ENCODE measurements around the gene FIGN. TPM values are rescaled to one million over a fixed set of nuclear protein-coding genes. Genes with fewer than 3 reads are reported as not detected.

The FIGN gene
- total and polyA plus RNA-seq, 2 experiments from 2014 or later: 0.76 to 2.6 TPM

- H3K27ac ChIP-seq: no peak overlapping the region
- no peaks in the 10 kb centered on the region for H3K9me3 ChIP-seq (ENCODE audit: low read depth)
- no peaks in the 10 kb centered on the region for H3K27me3 ChIP-seq (replicated peaks; ENCODE audit: insufficient read depth)
- no peak for DNase-seq
- 85 to 88% methylated on average over 8 of the region's 8 CpGs for whole genome bisulfite sequencing, 2 experiments (ENCODE audit: low coverage in 1 of 2, low lambda C conversion rate in 2 of 2, missing lambda C conversion rate in 2 of 2)
- H3K4me3 ChIP-seq: no peak overlapping the region
- H3K79me2 ChIP-seq (ENCODE audit: insufficient read depth): no peaks in the 10 kb centered on the region
- H3F3A ChIP-seq (ENCODE audit: insufficient read depth): no peaks in the 10 kb centered on the region
- no peaks in the 10 kb centered on the region for H4K20me1 ChIP-seq (ENCODE audit: insufficient read depth)
- in situ Hi-C loops (cut with MboI): no loop called here
- TF ChIP-seq EZH2 (IDR thresholded peaks at IDR 0.05; ENCODE audit: insufficient read depth, poor library complexity, severe bottlenecking) (no peak), EZH2phosphoT487 (IDR thresholded peaks at IDR 0.05; ENCODE audit: insufficient read depth, low read depth) (no peak)
- no peak overlapping the region for H3K4me2 ChIP-seq (ENCODE audit: unreplicated experiment)
- no peak overlapping the region for H3K9ac ChIP-seq
- no peaks in the 10 kb centered on the region for H3K36me3 ChIP-seq (ENCODE audit: low read depth)
- no peak overlapping the region for H2AFZ ChIP-seq
- H3K4me1 ChIP-seq (ENCODE audit: insufficient read depth): no peaks in the 10 kb centered on the region; the same call in 1 of the 2 replicates
- no peaks in the 10 kb centered on the region; the same call in 1 of the 2 replicates for H3K9me2 ChIP-seq (ENCODE audit: insufficient read depth)
Observed at GRCh38 chr2:163558251-163559021, 177.4 kb downstream of the FIGN start.

GRCh38 chr2:163556511-163556910 lies 179.3 kb downstream of the FIGN start:
- Histone ChIP-seq H3K4me2 (ENCODE audit: unreplicated experiment) (no peak overlapping the region), H3K9me3 (ENCODE audit: low read depth) (no peaks in the 10 kb centered on the region), H3K27me3 (replicated peaks; ENCODE audit: insufficient read depth) (no peaks in the 10 kb centered on the region), H3K4me1 (ENCODE audit: insufficient read depth) (peaks cover 10% of the 10 kb centered on the region), H4K20me1 (ENCODE audit: insufficient read depth) (no peaks in the 10 kb centered on the region), H3K79me2 (ENCODE audit: insufficient read depth) (no peaks in the 10 kb centered on the region), H3F3A (ENCODE audit: insufficient read depth) (peaks cover 11% of the 10 kb centered on the region; the same call in 1 of the 2 replicates), H3K4me3 (no peak overlapping the region), H3K27ac (no peak overlapping the region), H3K9ac (no peak overlapping the region), H3K36me3 (ENCODE audit: low read depth) (no peaks in the 10 kb centered on the region), H3K9me2 (ENCODE audit: insufficient read depth) (no peaks in the 10 kb centered on the region; the same call in 1 of the 2 replicates), H2AFZ (no peak overlapping the region)
- no peak for DNase-seq
- in situ Hi-C loops (cut with MboI): no loop called here
- WGBS, 2 experiments (ENCODE audit: low coverage in 1 of 2, low lambda C conversion rate in 2 of 2, missing lambda C conversion rate in 2 of 2): 67 to 74% methylated on average over 2 of the region's 2 CpGs
- TF ChIP-seq EZH2phosphoT487 (IDR thresholded peaks at IDR 0.05; ENCODE audit: insufficient read depth, low read depth) (no peak), EZH2 (IDR thresholded peaks at IDR 0.05; ENCODE audit: insufficient read depth, poor library complexity, severe bottlenecking) (no peak)

- no peak overlapping the region for H3K9ac ChIP-seq
- in situ Hi-C loops (cut with MboI): no loop called here
- no peak overlapping the region for H3K27ac ChIP-seq
- H3K27me3 ChIP-seq (replicated peaks; ENCODE audit: insufficient read depth): no peaks in the 10 kb centered on the region
- no peaks in the 10 kb centered on the region for H3K36me3 ChIP-seq (ENCODE audit: low read depth)
- H3K4me1 ChIP-seq (ENCODE audit: insufficient read depth): peaks cover 13% of the 10 kb centered on the region
- H2AFZ ChIP-seq: no peak overlapping the region
- 82 to 94% methylated on average over 3 of the region's 3 CpGs for WGBS, 2 experiments (ENCODE audit: low coverage in 1 of 2, low lambda C conversion rate in 2 of 2, missing lambda C conversion rate in 2 of 2)
- H4K20me1 ChIP-seq (ENCODE audit: insufficient read depth): no peaks in the 10 kb centered on the region
- H3K79me2 ChIP-seq (ENCODE audit: insufficient read depth): no peaks in the 10 kb centered on the region
- H3K4me2 ChIP-seq (ENCODE audit: unreplicated experiment): no peak overlapping the region
- TF ChIP-seq EZH2 (IDR thresholded peaks at IDR 0.05; ENCODE audit: insufficient read depth, poor library complexity, severe bottlenecking) (no peak), EZH2phosphoT487 (IDR thresholded peaks at IDR 0.05; ENCODE audit: insufficient read depth, low read depth) (no peak)
- H3K9me3 ChIP-seq (ENCODE audit: low read depth): no peaks in the 10 kb centered on the region
- H3K9me2 ChIP-seq (ENCODE audit: insufficient read depth): no peaks in the 10 kb centered on the region; the same call in 1 of the 2 replicates
- peaks cover 12% of the 10 kb centered on the region; the same call in 1 of the 2 replicates for H3F3A ChIP-seq (ENCODE audit: insufficient read depth)
- peak; percentile 42 for DNase-seq
- H3K4me3 ChIP-seq: no peak overlapping the region
Observed at GRCh38 chr2:163554864-163555263, 180.9 kb downstream of the FIGN start.

GRCh38 chr2:163553601-163554000 lies 182.2 kb downstream of the FIGN start:
- in situ Hi-C loops (cut with MboI): no loop called here
- H2AFZ ChIP-seq: no peak overlapping the region

More at GRCh38 chr2:163553601-163554000, 182.2 kb downstream of the FIGN start:
- H4K20me1 ChIP-seq (ENCODE audit: insufficient read depth): no peaks in the 10 kb centered on the region
- H3K9ac ChIP-seq: no peak overlapping the region
- H3K4me2 ChIP-seq (ENCODE audit: unreplicated experiment): no peak overlapping the region
- H3K36me3 ChIP-seq (ENCODE audit: low read depth): no peaks in the 10 kb centered on the region
- no peak for TF ChIP-seq EZH2 (IDR thresholded peaks at IDR 0.05; ENCODE audit: insufficient read depth, poor library complexity, severe bottlenecking)
- TF ChIP-seq EZH2phosphoT487 (IDR thresholded peaks at IDR 0.05; ENCODE audit: insufficient read depth, low read depth): no peak
- H3K9me2 ChIP-seq (ENCODE audit: insufficient read depth): no peaks in the 10 kb centered on the region; the same call in 1 of the 2 replicates
- H3K27ac ChIP-seq: no peak overlapping the region
- H3F3A ChIP-seq (ENCODE audit: insufficient read depth): peaks cover 12% of the 10 kb centered on the region; the same call in 1 of the 2 replicates
- H3K79me2 ChIP-seq (ENCODE audit: insufficient read depth): no peaks in the 10 kb centered on the region
- H3K9me3 ChIP-seq (ENCODE audit: low read depth): no peaks in the 10 kb centered on the region
- no peak overlapping the region for H3K4me3 ChIP-seq
- H3K27me3 ChIP-seq (replicated peaks; ENCODE audit: insufficient read depth): no peaks in the 10 kb centered on the region
- H3K4me1 ChIP-seq (ENCODE audit: insufficient read depth): peaks cover 13% of the 10 kb centered on the region
- no peak for DNase-seq
